HTERT RPE-1 (cell line): Measurements from ENCODE around the gene MAPKAP1.
"Not testable (repeated sequence)": the region's sequence is repeated elsewhere in the genome, so short reads cannot be mapped to it uniquely, and the experiment has no call there.

Experiments
- in situ Hi-C: fragments of 300-500 bp; cut with MboI; formaldehyde crosslinking; loops from 4 replicates; pipeline ENCODE4 v1.14.3; 2020; ENCODE audit warnings: low sequenced_read_pairs

MAPKAP1 gene

DNA sequence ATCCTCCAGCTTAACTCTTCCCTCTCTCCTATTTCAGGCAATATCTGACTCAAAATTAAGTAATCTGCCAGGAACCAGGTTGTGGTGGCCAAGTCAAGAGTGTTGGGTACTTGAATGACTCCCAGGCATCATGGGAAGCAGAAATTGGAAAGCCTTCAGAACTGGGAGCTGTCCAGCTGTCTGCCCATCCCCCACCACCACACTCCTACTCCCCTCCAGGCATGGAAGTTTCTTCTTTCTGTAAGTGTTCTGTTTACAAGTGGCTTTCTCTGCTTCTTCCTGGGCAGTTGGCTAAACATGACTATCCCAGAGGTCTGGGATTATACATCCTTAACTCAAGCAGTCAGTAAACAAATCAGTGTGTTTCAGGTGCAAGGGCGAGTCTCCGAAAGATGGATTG is 25.6 kb upstream of the MAPKAP1 start:
- in situ Hi-C loops = no loop called here

DNA sequence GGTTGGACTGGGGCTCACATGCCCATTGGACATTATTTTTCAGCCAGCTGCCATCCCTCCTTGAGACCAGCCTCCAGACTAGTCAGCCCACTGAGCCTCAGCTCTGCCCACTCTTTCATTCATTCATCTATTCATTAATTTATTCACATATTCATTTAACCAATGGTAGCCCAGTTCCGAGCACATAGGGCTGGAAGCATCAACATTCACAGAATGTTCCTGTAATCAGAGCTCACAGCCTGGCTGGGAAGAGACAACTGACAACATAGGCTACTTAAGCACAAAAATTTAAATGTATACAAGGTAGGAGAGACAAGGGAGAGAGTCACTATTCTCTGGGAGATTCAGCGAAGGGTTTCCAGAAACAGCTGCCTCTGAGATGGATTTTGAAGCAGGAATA is 23.2 kb upstream of the MAPKAP1 start:
- in situ Hi-C loops = no loop called here

DNA sequence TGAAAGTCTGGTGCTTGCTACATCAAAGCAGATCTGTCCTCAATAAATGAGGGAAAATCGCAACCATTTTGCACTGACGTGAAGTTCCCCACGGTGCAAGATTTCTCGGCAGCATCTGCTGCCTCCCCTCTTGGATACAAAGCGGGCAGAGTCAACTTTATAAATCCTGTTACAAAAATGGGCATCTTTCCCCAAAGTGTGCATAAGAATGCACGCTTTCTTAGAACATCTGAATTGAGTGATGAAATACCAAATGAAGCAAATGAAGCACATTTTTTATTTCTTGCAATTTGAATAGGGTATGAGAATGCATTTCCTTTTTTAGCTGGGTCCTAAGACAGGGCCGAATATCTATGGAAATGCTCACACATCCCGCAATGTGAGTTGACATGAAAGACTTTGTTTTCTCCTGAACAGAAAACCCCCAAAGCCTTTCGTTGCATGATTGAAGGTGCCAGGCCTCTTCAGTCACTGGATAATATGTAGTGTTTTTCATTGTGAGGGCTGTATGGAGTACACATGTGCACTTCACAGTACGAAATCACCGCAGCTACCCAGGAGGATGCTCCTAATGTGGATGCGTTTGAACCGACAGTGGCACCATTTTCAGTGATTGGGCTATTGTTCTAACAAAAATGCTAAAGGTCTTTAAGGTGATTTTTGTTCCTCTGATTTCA is 19.6 kb upstream of the MAPKAP1 start:
- in situ Hi-C loops = no loop called here

DNA sequence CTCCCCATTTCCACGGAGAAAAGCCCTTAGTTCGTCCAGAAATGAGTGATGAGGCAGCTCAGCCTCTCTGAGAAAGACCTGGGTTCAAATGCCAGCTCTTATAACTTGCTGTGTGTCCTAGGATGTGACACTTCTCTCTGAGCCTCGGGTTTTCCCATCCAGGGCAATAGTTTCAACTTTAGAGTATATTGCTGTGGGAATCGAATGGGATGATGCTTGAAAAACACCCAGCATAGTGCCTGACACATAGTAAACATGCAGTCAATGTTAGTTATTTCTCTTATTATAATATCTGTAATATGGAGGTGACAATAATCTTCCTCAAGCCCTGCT is 430 bp upstream of the MAPKAP1 start:
- in situ Hi-C loops = no loop called here

DNA sequence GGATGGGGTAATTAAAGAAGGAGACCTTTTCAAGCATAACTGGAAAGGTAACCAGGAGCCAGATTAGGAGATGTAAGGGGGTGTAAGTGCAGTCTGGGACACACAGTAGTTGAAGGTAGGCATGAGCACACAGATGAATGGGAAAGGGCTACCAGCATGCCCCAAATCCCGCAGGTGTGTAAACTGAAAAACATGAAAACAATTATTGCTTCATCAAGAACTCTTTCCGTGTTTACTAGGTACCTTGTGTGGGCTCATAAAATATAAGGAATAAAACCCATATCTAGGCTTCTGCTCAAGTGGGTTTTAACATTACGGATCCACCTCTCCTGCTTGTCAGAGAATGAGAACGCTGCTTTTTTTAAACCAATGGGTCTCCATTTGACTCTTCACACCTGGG is 1.1 kb downstream of the MAPKAP1 start:
- in situ Hi-C loops = no loop called here

DNA sequence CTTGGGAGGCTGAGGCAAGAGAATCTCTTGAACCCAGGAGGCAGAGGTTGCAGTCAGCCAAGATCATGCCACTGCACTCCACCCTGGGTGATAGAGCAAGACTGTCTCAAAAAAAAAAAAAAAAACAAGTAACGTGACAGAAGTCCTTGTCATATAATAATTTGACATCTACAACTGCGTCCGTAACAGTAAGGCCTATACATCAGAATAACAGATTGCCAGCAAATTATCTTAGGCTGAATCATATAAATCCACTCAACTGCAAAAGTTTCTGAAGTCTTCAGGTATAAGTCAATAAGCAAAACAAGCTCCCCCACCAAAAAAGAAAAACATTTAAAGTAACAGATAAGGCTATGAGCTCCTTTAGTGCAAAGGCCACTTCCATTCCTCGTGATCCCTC is 3.3 kb downstream of the MAPKAP1 start:
- in situ Hi-C loops = no loop called here

DNA sequence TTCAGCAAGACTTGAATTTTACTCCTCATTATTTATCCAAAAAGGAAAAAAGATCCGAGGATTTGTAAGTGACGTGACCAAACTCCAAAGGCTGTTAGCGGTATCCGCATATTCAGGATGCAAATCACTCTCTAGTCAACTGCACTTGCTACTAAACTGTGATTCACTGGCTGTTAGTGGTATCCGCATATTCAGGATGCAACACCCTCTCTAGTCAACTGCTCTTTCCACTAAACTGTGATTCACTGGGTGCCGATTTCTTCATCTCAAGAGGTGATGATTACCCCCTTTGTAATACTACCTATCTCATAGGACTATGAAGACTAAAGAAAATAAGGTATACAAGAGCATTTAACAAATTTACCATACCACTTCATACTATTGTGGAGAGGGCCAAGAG is 5.7 kb downstream of the MAPKAP1 start:
- in situ Hi-C loops = no loop called here

DNA sequence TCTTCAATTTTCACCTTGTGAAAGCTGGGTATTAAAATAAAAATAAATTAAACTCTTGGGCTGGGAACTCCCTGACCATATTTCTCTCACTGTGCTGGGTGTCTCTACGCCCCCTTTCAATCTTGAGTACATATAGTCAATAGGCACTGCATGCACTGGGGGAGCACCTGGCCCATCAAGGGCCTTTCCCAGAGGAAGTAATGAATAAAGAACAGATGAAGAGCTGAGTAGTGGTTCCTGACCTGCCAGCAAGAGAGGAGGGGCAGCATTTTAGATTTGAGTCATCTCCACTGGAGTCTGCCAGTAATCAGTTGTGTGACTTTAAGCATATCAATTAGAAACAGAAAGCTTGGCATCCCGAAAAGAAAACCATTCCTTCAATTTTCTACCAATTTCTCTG is 6.2 kb downstream of the MAPKAP1 start:
- in situ Hi-C loops = no loop called here

DNA sequence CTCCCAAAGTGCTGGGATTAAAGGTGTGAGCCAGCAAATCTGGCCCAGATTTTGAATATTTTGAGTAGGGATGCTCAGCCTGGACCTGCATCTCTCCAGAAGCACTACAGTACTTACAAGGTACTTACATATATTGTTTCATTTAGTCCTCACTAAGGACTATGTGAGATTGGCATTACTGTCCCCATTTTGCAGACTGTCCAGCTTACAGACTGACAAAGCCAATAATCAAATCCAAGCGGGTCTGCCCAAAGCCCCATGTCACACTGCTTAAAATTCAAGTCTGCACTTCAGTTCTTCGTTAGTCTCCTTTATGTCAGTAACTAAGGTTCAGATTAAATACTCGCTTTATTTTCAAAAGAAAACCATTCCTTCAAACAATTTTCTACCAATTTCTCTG is 7.1 kb downstream of the MAPKAP1 start:
- in situ Hi-C loops = no loop called here

DNA sequence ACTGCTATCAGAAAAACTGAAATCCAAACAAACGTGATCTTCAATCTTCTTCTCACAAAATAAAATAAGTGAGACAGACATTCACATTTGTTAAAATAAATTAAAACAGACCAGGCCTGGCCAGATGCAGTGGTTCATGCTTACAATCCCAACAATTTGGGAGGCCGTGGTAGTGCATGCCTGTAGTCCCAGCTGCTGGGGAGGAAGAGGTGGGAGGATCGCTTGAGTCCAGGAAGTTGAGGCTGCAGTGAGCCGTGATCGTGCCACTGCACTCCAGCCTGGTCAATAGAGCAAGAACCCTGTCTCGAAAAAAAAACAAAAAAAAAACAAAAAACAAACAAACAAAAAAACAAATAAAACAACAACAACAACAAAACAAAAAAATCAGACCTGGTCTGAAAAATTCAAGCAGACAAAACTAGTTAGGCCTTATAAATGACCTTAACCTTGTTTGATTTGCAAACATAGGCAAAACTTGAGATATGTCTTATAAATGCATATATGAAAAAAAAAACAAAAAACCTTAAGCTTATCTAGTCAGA is 10.8 kb downstream of the MAPKAP1 start:
- in situ Hi-C loops = no loop called here

DNA sequence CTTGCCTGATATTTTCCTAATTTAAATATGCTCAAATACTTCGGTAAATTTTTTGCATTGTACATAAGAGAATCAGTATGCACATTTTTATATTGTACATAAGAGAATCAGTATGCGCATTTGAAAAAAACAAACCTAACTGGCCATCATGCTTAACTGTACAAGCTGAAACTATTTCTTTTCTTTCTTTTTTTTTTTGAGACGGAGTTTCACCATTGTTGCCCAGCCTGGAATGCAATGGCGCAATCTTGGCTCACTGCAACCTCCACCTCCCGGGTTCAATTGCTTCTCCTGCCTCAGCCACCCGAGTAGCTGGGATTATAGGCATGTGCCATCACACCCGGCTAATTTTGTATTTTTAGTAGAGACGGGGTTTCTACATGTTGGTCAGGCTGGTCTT is 11.5 kb downstream of the MAPKAP1 start:
- in situ Hi-C loops = not testable (repeated sequence)

DNA sequence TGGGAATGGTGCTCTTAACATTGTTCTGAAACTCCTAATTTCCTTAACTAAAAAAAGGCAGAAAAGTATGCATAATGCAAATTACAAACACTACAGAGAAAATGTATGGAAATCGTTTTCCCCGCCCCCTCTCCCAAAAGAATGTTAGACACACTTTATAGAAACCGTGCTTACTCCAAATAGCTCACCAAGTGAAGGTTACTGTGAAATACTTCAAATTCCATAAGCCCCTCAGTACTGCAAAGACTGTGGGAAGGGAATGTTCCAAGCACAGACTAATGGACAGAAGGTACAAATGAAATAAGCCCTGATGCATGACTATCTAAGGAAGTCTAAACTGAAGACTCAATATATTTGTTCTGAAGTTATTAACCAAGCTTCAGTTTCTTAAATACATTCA is 12.5 kb downstream of the MAPKAP1 start:
- in situ Hi-C loops = no loop called here

DNA sequence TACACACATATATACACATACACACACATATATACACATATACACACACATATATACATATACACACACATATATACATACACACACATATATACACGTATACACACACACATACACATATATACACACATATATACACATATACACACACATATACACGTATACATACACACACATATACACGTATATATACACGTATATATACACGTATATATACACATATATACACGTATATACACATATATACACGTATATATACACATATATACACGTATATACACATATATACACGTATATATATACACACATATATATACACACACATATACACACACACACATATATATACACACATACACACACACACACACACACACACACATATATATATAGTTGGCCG is 13.5 kb downstream of the MAPKAP1 start:
- in situ Hi-C loops = not testable (repeated sequence)

DNA sequence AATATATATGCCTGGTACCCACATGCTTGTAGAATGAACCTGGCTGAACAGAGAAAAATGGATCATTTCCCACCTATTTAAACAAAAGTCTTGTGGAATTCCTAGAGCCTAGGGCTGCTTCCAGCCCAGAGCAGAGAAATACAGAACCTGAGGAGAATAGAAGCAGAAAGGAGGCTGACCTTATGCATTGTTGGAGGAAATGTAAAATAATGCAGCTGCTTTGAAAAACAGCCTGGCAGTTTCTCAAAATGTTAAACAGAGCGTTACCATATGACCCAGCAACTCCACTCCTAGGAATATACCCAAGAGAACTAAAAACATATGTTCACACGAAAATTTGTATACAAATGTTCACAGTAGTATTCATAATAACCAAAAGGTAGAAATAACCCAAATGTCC is 15.1 kb downstream of the MAPKAP1 start:
- in situ Hi-C loops = no loop called here

DNA sequence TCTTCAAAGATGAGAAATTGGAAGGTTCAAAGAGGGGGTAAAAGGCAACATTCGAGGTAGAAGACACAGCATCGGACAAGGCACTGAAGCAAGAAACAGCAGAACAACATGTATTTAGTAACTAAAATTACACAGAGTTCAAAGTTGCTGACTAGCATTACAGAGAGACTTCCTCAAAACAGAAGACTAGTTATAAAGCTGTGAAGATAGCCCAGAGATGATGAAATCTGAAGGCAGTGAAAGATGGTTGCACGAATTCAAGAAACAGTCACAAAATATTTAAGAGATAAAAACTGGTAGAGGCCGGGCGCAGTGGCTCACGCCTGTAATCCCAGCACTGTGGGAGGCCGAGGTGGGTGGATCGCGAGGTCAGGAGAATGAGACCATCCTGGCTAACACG is 16.3 kb downstream of the MAPKAP1 start:
- in situ Hi-C loops = no loop called here

DNA sequence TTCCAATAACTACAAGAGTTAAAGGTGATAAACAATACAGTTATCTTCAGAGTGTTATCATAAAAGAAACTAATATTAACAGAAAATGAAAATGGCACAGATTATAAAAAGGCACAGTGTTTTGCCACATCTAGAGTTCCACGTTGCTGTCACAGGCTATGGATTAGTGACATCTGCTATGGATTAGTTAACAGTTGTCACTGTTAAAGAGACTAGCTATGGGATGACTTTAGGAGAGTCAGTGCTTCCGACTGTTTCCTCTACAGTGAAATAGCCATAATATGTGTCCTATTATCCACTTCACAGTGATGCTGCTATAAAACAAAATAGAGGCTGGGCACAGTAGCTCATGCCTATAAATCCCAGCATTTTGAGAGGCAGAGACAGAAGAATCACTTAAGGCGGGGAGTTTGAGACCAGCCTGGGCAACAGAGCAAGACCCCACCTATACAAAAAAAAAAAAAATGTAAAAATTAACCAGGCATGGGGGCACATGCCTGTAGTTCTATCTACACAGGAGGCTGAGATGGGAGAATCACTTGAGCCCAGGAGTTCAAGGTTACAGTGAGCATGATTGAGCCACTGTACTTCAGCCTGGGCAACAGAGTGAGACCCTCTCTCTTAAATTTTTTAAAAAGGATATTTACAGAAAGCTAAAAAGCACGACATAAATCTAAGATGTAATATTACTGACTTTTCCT is 19.7 kb downstream of the MAPKAP1 start:
- in situ Hi-C loops = no loop called here

DNA sequence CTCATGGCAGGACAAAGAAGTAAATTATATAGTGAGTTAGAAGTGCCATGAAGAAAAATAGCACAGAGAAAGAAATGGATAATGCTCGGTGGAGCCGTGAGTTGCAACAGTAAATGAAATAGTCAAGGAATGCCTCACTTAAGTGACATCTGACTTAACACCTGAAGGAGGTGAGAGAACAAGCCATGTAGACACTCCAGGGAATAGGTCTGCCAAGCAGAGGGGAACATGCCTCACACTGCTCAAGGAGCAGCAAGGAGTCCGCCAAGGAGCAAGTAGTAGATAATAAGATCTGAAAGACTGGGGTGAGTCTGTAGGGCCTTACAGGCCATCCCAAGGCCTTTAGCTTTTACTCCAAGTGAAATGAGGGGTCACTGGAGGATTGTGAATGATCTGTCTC is 21.8 kb downstream of the MAPKAP1 start:
- in situ Hi-C loops = no loop called here

DNA sequence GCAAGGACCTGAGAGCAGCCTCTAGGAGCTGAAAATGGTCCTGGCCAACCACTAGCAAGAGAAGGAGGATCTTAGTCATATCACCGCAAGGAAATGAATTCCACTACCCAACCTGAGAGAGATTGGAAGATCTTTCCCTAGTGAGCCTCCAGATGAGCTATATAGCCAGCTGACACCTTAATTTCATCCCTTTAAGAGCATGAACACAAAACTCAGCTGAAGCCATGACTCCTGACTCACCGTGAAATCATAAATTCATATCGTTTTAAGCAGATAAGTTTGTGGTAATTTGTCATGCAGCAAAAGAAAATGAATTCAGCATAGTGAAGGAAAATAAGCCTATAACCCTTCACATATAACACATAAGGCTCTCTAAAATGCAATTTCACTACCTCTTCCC is 23.5 kb downstream of the MAPKAP1 start:
- in situ Hi-C loops = no loop called here

DNA sequence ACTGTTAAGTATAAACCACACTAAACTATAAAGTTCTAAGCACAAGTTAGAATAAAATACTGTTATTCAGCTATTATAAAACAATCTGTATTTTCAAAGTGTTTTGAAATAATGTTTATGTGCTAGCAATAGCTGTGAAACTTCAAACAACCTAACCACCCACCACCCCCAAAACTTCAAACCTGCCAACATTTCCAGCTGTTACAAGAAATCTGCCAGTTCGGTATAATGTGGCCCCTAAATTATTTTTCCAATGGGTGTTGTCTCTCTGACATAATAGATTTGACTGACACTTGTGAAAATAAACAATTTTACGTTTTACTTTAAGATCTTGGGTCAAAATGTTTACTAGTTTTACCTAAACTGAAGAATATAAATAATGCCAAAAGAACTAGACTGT is 24.7 kb downstream of the MAPKAP1 start:
- in situ Hi-C loops = no loop called here

DNA sequence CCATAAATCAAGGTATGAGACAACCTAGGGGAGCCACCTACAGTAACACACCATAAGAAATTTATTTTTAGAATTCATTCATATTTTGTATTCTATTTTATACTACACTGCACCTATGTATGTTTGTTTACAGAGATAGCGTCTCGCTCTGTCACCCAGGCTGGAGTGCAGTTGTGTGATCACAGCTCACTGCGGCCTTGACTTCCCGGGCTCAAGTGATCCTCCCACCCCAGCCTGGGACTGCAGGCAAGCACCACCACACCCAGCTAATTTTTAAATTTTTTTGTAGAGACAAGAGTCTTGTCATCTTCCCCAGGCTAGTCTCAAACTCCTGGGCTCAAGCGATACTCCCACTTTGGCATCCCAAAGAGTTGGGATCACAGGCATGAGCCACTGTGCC is 25.4 kb downstream of the MAPKAP1 start:
- in situ Hi-C loops = no loop called here

DNA sequence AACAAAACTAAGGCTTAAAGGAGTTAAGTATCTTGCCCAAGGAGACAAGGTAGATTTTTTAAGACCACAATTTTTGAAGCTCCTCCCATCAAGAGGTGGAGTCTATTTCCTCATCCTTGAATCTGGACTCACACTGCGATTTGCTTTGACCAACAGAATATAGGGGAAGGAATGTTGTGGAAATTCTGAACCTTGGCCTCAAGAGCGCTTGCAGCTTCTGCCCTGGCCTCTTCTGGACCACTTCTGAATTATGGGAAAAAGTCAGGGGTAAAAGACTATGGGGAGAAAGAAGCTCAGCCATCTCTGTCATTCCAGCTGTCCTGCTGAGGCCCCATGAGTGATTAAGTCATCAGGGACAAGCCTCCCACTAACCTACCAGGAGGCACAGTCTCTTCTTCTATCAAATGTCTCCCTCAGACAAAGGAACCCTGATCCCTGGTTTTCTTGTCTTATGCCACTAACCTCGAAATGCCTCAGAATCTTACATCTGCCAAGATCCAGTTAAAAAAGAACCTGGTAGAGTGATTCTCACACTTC is 25.9 kb downstream of the MAPKAP1 start:
- in situ Hi-C loops = no loop called here

DNA sequence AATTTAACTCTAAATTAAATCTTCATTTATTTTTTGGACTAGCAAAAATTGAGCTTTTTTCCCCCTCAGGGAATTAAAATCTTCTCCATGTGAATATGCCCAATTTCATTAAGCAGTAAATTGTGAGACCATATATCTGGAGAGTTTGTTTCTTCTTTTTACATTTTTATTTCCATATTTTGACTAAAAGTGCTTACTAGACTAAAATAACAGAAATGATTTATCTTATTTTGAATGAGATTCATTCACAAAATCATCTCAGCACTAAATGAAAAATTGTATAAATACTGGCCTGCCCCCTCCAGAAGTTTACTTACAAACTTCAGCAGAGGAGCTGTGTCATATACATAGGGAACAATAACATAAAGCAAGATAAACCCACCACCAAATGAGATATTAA is 26.6 kb downstream of the MAPKAP1 start:
- in situ Hi-C loops = no loop called here
